ENCODE results near the gene RILP.

- TF ChIP-seq CTCF (optimal IDR thresholded peaks at IDR 0.05 in 1 of 3, IDR thresholded peaks at IDR 0.05 in 1 of 3, conservative IDR thresholded peaks at IDR 0.05 in 1 of 3; ENCODE audit: extremely low read depth in 1 of 3, insufficient read depth in 2 of 3, low read length in 3 of 3), result no peak
- no peak for TF ChIP-seq EZH2 (IDR thresholded peaks at IDR 0.05; ENCODE audit: low read length)
Measured at GRCh38 chr17:1638171-1638590, 11.5 kb downstream of the RILP start.

All from keratinocyte (primary cell).